Measurements from ENCODE around the gene TAS2R13. TPM values are rescaled to one million over a fixed set of nuclear protein-coding genes. Genes with fewer than 3 reads are reported as not detected.

The TAS2R13 gene
- total RNA-seq, 3 donors from 2014 or later: 3.5 to 6.9 (median 5.9) TPM

Other genes with a start within 250 kb of the TAS2R13 start
- 1 to 10 TPM in 2 of 3 donors, under 1 TPM in 1; 0.32 to 4.9 (median 3.5) TPM for gene STYK1, start 235.5 kb downstream of the TAS2R13 start, total RNA-seq
- 100 to 1,000 TPM; 262 to 381 (median 290) TPM for gene YBX3, start 186.2 kb downstream of the TAS2R13 start, total RNA-seq
- not detected for gene TAS2R7, start 106.9 kb downstream of the TAS2R13 start, total RNA-seq
- gene TAS2R8, start 102.3 kb downstream of the TAS2R13 start, total RNA-seq: under 1 TPM in 1 of 3 donors, not detected in 2; 0.48 TPM
- gene TAS2R9, start 99.4 kb downstream of the TAS2R13 start, total RNA-seq: not detected
- 1 to 10 TPM; 1.3 to 1.6 (median 1.3) TPM for gene TAS2R10, start 83.2 kb downstream of the TAS2R13 start, total RNA-seq
- gene PRR4, start 60.1 kb downstream of the TAS2R13 start, total RNA-seq: 10 to 100 TPM in 1 of 3 donors, 1 to 10 TPM in 2; 2.4 to 18.0 (median 10.0) TPM
- 10 to 100 TPM; 30.9 to 72.6 (median 39.0) TPM for gene PRH1, start 25.3 kb downstream of the TAS2R13 start, total RNA-seq
- gene PRH2, start 19.7 kb upstream of the TAS2R13 start, total RNA-seq: not detected
- 1 to 10 TPM; 3.7 to 8.8 (median 7.9) TPM for gene TAS2R14, start 29.7 kb upstream of the TAS2R13 start, total RNA-seq
- gene TAS2R50, start 77.3 kb upstream of the TAS2R13 start, total RNA-seq: 1 to 10 TPM; 4.0 to 6.2 (median 4.2) TPM
- 1 to 10 TPM; 4.6 to 7.9 (median 5.6) TPM for gene TAS2R20, start 88.7 kb upstream of the TAS2R13 start, total RNA-seq
- 10 to 100 TPM in 2 of 3 donors, 1 to 10 TPM in 1; 4.2 to 10.5 (median 10.1) TPM for gene TAS2R19, start 113.1 kb upstream of the TAS2R13 start, total RNA-seq
- gene TAS2R31, start 121.8 kb upstream of the TAS2R13 start, total RNA-seq: 1 to 10 TPM; 6.1 to 8.2 (median 6.9) TPM
- gene TAS2R46, start 152.7 kb upstream of the TAS2R13 start, total RNA-seq: 1 to 10 TPM; 3.2 to 4.6 (median 3.2) TPM
- gene TAS2R43, start 182.8 kb upstream of the TAS2R13 start, total RNA-seq: 1 to 10 TPM; 5.2 to 9.2 (median 6.1) TPM
- gene TAS2R30, start 225.1 kb upstream of the TAS2R13 start, total RNA-seq: 10 to 100 TPM in 2 of 3 donors, 1 to 10 TPM in 1; 8.6 to 17.0 (median 11.1) TPM